HCT116 (cell line): Measurements from ENCODE around the gene CNTFR. TPM values are rescaled to one million over a fixed set of nuclear protein-coding genes. Genes with fewer than 3 reads are reported as not detected.

Experiments
- EGR1 ChIP-seq: IDR thresholded peaks from 2 replicates; pipeline ENCODE4 v1.6.1; 2012; ENCODE audit warnings: low read depth
- POLR2AphosphoS5 ChIP-seq: IDR thresholded peaks from 2 replicates; pipeline ENCODE4 v1.6.1; 2011; ENCODE audit warnings: mild to moderate bottlenecking, low read depth, low read length, moderate library complexity
- SRF ChIP-seq: IDR thresholded peaks from 2 replicates; pipeline ENCODE4 v1.6.1; 2012; ENCODE audit warnings: low read depth
- TCF7L2 ChIP-seq: IDR thresholded peaks from 2 replicates; pipeline ENCODE4 v1.7.0; 2011; ENCODE audit warnings: borderline replicate concordance, inconsistent platforms; ENCODE audit not compliant: insufficient read depth, insufficient read length; ENCODE audit errors: extremely low read depth
- ZFX ChIP-seq: fragments of 450-650 bp; IDR thresholded peaks from 2 replicates; pipeline ENCODE4 v1.6.1; 2017
- total RNA-seq: library from RNA; stranded (reverse); gene quantifications from one replicate; pipeline ENCODE4 v1.2.1, GENCODE V29; 2021; ENCODE audit not compliant: unreplicated experiment
- TF ChIP-seq, protein P1 (sequence below): IDR thresholded peaks from 2 replicates; pipeline ENCODE4 v1.6.1; 2011; ENCODE audit warnings: mild to moderate bottlenecking, low read length, moderate library complexity; ENCODE audit not compliant: insufficient replicate concordance; ENCODE audit errors: extremely low read depth

CNTFR gene
- total RNA-seq, 1 experiment from 2014 or later, result not detected

DNA sequence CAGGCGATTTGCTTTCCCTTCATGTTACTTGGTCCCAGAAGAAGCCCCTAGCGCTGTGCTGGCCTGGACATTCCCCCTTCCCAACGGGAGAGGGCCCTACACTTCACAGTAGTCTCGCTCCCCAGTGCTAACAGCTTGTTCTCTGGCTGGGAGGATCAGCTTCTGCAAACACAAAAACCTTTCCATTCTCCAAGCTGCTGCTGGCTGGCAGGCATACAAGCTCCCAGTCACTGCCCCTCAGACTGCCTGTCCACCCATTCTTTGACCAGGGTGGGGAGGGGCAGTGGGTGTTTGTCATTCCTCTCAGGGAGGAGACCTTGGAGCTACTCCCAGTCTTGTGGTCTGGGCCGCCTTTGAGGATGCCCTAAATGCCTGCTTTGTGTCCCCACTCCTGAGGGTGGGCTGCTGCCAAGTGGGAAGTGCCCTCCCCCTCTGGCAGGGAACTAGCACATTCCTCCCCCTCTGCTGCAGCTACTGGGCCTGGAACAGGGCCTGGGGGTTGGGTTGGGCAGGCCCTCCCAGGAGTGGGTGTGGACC lies 87.6 kb downstream of the CNTFR start (continued):
- TF ChIP-seq, protein P1, sequence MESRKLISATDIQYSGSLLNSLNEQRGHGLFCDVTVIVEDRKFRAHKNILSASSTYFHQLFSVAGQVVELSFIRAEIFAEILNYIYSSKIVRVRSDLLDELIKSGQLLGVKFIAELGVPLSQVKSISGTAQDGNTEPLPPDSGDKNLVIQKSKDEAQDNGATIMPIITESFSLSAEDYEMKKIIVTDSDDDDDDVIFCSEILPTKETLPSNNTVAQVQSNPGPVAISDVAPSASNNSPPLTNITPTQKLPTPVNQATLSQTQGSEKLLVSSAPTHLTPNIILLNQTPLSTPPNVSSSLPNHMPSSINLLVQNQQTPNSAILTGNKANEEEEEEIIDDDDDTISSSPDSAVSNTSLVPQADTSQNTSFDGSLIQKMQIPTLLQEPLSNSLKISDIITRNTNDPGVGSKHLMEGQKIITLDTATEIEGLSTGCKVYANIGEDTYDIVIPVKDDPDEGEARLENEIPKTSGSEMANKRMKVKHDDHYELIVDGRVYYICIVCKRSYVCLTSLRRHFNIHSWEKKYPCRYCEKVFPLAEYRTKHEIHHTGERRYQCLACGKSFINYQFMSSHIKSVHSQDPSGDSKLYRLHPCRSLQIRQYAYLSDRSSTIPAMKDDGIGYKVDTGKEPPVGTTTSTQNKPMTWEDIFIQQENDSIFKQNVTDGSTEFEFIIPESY, result no peak
- TF ChIP-seq ZFX, result no peak
- no peak for TF ChIP-seq POLR2AphosphoS5
- TF ChIP-seq SRF, result no peak
- no peak for TF ChIP-seq TCF7L2
- TF ChIP-seq EGR1, result no peak

Other genes starting within 250 kb of the CNTFR start
- gene MYORG, start 212.8 kb downstream of the CNTFR start, total RNA-seq, result 8.5 TPM
- 13.4 TPM for gene FAM219A, start 131.2 kb downstream of the CNTFR start, total RNA-seq
- gene DNAI1, start 130.9 kb downstream of the CNTFR start, total RNA-seq, result 1.1 TPM
- 6.1 TPM for gene ENHO, start 66.7 kb downstream of the CNTFR start, total RNA-seq
- gene RPP25L, start 22.4 kb upstream of the CNTFR start, total RNA-seq, result 51.1 TPM
- 64.0 TPM for gene DCTN3, start 30.8 kb upstream of the CNTFR start, total RNA-seq
- gene ARID3C, start 39.3 kb upstream of the CNTFR start, total RNA-seq, result 0.42 TPM
- gene SIGMAR1, start 48.1 kb upstream of the CNTFR start, total RNA-seq, result 109 TPM
- gene GALT, start 57.0 kb upstream of the CNTFR start, total RNA-seq, result 28.2 TPM
- gene IL11RA, start 62.5 kb upstream of the CNTFR start, total RNA-seq, result 10.6 TPM
- gene CCL27, start 72.9 kb upstream of the CNTFR start, total RNA-seq, result 1.0 TPM
- not detected for gene CCL19, start 101.6 kb upstream of the CNTFR start, total RNA-seq
- 0.74 TPM for gene CCL21, start 120.4 kb upstream of the CNTFR start, total RNA-seq